Parathyroid adenoma (tissue), 2 donors: Measurements from ENCODE around the gene C2orf15.

Experiments
- H2AFZ ChIP-seq: fragments of 300-600 bp; sonication (generic); one replicate; pipeline ENCODE4 v1.7.0; 2017; ENCODE audit warnings: antibody characterized with exemption, mild to moderate bottlenecking
- H3K27ac ChIP-seq: fragments of 300-600 bp; sonication (generic); one replicate; pipeline ENCODE4 v1.7.0; 2017
- H3K27me3 ChIP-seq: fragments of 300-600 bp; sonication (generic); one replicate; pipeline ENCODE4 v1.7.0; 2017; ENCODE audit warnings: low read length; ENCODE audit not compliant: control insufficient read depth, insufficient read depth
- H3K36me3 ChIP-seq: fragments of 300-600 bp; sonication (generic); one replicate; pipeline ENCODE4 v1.7.0; 2017; ENCODE audit warnings: low read length; ENCODE audit not compliant: control insufficient read depth, insufficient read depth
- H3K4me1 ChIP-seq: fragments of 300-600 bp; sonication (generic); one replicate; pipeline ENCODE4 v1.7.0; 2017; ENCODE audit warnings: control low read depth
- H3K4me2 ChIP-seq: fragments of 300-600 bp; sonication (generic); one replicate; pipeline ENCODE4 v1.7.0; 2017; ENCODE audit warnings: low read length
- H3K4me3 ChIP-seq: fragments of 300-600 bp; sonication (generic); one replicate; pipeline ENCODE4 v1.7.0; 2017; ENCODE audit warnings: low read depth, low read length
- H3K79me2 ChIP-seq: fragments of 300-600 bp; sonication (generic); one replicate; pipeline ENCODE4 v1.7.0; 2017; ENCODE audit warnings: control low read depth
- H3K9ac ChIP-seq: fragments of 300-600 bp; sonication (generic); one replicate; pipeline ENCODE4 v1.7.0; 2017; ENCODE audit warnings: mild to moderate bottlenecking
- H3K9me3 ChIP-seq: fragments of 300-600 bp; sonication (generic); one replicate; pipeline ENCODE4 v1.7.0; 2017; ENCODE audit warnings: low read length; ENCODE audit not compliant: control insufficient read depth
- TF ChIP-seq, protein P1 (sequence below): fragments of 300-600 bp; sonication (generic); IDR thresholded peaks from one replicate; pipeline ENCODE4 v1.7.0; 2017; ENCODE audit warnings: antibody characterized with exemption, mild to moderate bottlenecking
- donor health status: primary hyperparathyroidism.

C2orf15 gene

DNA sequence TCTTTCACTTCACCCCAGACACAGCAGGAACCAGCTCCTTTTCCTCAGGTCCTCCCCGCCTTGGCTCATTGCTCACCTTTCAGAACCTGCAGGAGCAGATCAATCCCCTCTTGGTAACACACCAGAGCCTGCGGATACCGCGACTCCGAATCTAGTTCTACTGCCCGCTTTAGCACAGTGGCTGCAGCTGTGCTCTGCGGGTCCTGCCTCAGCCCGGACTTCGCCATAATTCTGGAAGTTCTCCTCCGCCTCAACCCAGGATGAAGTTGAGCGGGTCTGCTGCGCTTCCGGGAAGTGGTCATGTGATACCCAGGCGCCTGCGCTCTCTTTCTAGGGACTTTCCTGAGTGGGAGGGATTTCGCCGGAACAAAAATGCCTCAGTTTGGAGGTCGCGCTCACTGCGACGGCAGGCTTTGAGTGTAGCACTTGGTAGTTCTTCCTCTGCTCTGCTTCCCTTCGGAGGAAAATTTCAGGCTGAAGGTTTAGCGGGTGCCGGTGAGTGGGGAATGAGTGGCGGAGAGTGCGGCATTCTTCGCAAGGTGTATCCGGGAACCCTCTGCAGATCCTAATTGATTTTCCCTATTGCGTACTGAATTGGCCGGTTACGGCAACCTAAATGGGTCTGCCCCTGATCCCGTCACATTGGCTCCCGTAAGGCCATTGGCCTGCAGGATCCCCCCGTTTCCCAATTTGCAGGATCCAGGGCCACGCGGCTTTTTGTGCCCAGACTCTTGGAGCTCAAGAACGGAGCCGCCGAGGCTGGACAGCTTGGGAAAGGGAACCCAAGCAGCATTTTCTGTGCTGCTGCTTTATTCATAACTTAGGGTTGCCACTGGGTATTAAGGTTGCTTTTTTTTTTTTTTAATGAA, 39.5 kb downstream of the C2orf15 start, which contains the start of the genes MITD1 and MRPL30:
Gene MITD1, minus strand, starts transcription at position 304 of the 869 bp plus-strand sequence. Its CDS starts 77 bp downstream, at position 227.
Gene MRPL30, plus strand, starts transcription at position 430 of the 869 bp plus-strand sequence. CDS start 5,020 bp downstream, outside the sequence.
- H3K4me2 ChIP-seq: peak within 1 kb of the TSS; percentile 86
- H3K36me3 ChIP-seq: no peaks in the 10 kb centered on the region
- H2AFZ ChIP-seq: peak within 1 kb of the TSS; percentile 91
- peak within 1 kb of the TSS; percentile 93 for H3K4me3 ChIP-seq
- no peaks in the 10 kb centered on the region for H3K27me3 ChIP-seq
- TF ChIP-seq, protein P1, sequence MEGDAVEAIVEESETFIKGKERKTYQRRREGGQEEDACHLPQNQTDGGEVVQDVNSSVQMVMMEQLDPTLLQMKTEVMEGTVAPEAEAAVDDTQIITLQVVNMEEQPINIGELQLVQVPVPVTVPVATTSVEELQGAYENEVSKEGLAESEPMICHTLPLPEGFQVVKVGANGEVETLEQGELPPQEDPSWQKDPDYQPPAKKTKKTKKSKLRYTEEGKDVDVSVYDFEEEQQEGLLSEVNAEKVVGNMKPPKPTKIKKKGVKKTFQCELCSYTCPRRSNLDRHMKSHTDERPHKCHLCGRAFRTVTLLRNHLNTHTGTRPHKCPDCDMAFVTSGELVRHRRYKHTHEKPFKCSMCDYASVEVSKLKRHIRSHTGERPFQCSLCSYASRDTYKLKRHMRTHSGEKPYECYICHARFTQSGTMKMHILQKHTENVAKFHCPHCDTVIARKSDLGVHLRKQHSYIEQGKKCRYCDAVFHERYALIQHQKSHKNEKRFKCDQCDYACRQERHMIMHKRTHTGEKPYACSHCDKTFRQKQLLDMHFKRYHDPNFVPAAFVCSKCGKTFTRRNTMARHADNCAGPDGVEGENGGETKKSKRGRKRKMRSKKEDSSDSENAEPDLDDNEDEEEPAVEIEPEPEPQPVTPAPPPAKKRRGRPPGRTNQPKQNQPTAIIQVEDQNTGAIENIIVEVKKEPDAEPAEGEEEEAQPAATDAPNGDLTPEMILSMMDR: peak; percentile 7
- peaks cover 5% of the 10 kb centered on the region for H3K4me1 ChIP-seq
- peak within 1 kb of the TSS; percentile 62 for H3K27ac ChIP-seq
- H3K9ac ChIP-seq: peak within 1 kb of the TSS; percentile 34
- H3K9me3 ChIP-seq: no peaks in the 10 kb centered on the region
- H3K79me2 ChIP-seq: peaks cover 33% of the 10 kb centered on the region

DNA sequence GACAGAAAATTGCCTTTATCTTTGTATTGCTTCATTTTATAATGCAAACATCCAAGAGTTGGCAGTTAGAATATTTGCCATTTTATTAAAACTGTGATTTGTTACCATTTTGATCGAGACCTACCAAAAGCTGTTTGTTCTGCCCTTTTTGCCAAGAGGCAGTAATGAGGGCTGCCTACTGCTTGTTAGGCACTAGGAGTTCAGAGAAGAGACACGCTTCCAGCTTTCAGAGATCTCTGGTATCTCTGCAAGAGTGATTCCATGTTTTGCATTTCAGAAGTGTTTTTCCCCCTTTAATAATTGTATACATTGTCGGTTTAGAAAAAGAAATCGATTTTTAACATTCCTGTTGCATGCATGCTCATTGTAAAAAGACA, 40.1 kb downstream of the C2orf15 start:
- Histone ChIP-seq H3K9me3 (no peaks in the 10 kb centered on the region), H2AFZ (peak overlapping the region; percentile 91), H3K27ac (peak overlapping the region; percentile 62), H3K4me2 (peak overlapping the region; percentile 86), H3K27me3 (no peaks in the 10 kb centered on the region), H3K79me2 (peaks cover 33% of the 10 kb centered on the region), H3K9ac (peak overlapping the region; percentile 34), H3K36me3 (no peaks in the 10 kb centered on the region), H3K4me1 (peaks cover 5% of the 10 kb centered on the region), H3K4me3 (peak overlapping the region; percentile 93)
- TF ChIP-seq, protein P1: no peak

DNA sequence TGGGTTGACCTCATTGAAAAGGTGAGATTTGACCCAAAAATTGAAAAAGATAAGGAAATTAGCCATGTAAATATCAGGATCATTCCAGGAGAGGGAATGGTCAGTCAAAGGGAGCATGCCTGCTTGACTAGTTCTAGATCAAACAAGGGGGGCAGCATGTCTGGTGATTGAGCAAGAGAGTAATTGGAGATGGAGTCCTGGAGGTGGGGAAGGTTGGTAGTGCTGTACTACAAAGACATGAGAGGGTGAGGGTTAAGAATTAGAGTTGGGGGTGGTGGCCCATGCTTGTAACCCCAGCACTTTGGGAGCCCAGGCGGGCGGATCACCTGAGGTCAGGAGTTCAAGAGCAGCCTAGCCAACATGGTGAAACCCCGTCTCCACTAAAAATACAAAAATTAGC, 41.5 kb downstream of the C2orf15 start:
- Histone ChIP-seq H3K27ac (no peak overlapping the region), H3K4me2 (no peak overlapping the region), H3K79me2 (peaks cover 33% of the 10 kb centered on the region), H3K9ac (no peak overlapping the region), H3K27me3 (no peaks in the 10 kb centered on the region), H3K36me3 (no peaks in the 10 kb centered on the region), H2AFZ (no peak overlapping the region), H3K4me1 (peaks cover 5% of the 10 kb centered on the region), H3K4me3 (no peak overlapping the region), H3K9me3 (no peaks in the 10 kb centered on the region)
- TF ChIP-seq, protein P1: no peak

DNA sequence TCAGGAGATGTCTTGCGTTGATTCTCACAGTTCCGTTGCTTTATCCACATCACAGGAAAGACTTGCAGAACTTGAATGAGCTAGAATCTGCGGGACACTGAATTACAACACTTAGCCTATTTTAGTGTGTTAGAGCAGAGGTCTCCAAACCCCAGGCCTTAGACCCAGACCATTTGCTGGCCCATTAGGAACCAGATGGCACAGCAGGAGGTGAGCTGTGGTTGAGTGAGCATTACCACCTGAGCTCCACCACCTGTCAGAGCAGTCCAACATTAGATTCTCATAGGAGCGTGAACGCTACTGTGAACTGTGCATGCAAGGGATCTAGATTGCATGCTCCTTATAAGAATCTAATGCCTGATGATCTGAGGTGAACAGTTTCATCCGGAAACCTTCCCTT, 43.3 kb downstream of the C2orf15 start:
- Histone ChIP-seq H3K9ac (no peak overlapping the region), H3K4me2 (no peak overlapping the region), H2AFZ (no peak overlapping the region), H3K36me3 (no peaks in the 10 kb centered on the region), H3K4me1 (peaks cover 3% of the 10 kb centered on the region), H3K27ac (no peak overlapping the region), H3K4me3 (no peak overlapping the region), H3K27me3 (no peaks in the 10 kb centered on the region), H3K9me3 (no peaks in the 10 kb centered on the region), H3K79me2 (peaks cover 24% of the 10 kb centered on the region)
- TF ChIP-seq, protein P1: no peak
